Adrenal gland (tissue), 5 donors: Measurements from ENCODE around the gene ARVCF.

ENCODE experiments used
- CTCF ChIP-seq, 6 experiments: fragments of 450-650 bp in 4 of 6; fragments of 200-600 bp in 2 of 6; sonication (generic) in 1 of 6; IDR thresholded peaks; 1 replicate in 5 of 6; 2 replicates in 1 of 6; pipeline versions ENCODE4 v1.5.1 to v1.8.0; 2016 to 2021; ENCODE audit warnings: antibody characterized with exemption in 6 of 6, mild to moderate bottlenecking in 2 of 6, moderate library complexity in 1 of 6
- POLR2A ChIP-seq, 2 donors: fragments of 450-650 bp; IDR thresholded peaks; one replicate each; pipeline ENCODE4 v1.6.1; 2017; ENCODE audit warnings: antibody characterized with exemption in 2 of 2, mild to moderate bottlenecking in 2 of 2, moderate library complexity in 1 of 2
- donor health status: DM: no; HTN: no; CAD: no.

DNA sequence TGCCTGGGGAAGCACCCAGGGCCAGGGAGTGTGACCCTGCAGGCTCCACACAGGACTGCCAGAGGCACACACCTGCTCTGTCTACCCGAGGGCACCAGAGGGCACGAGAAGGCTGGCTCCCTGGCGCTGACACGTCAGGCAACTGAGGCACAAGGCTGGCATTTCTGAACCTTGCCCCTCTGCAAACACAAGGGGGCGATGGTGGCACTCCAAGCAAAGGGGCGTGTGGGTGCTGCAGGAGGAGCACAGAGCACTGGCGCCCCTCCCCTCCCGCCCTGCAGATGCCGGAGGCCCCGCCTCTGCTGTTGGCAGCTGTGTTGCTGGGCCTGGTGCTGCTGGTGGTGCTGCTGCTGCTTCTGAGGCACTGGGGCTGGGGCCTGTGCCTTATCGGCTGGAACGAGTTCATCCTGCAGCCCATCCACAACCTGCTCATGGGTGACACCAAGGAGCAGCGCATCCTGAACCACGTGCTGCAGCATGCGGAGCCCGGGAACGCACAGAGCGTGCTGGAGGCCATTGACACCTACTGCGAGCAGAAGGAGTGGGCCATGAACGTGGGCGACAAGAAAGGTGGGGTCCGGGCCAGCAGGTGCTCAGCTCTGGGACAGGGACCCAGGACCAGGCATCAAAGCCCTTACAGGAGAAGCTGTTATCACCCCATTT lies 54.2 kb downstream of the ARVCF start:
- peak in 1 of 2 donors; percentile 3 for TF ChIP-seq POLR2A (IDR thresholded peaks at IDR 0.05)
- peak; percentile 49 to 66 (median 60) for TF ChIP-seq CTCF (IDR thresholded peaks at IDR 0.05)
